IPS-NIHi7 (cell line): Measurements from ENCODE around the gene MARCHF2.

Experiments
- DNase-seq: peaks from one replicate; pipeline ENCODE4 v3.0.0; 2012; ENCODE audit warnings: mixed read lengths; ENCODE audit errors: extremely low spot score

Gene MARCHF2

GRCh38 chr19:8453616-8454015 lies 40.5 kb downstream of the MARCHF2 start:
- no peak for DNase-seq

- no peak for DNase-seq
Observed at GRCh38 chr19:8454218-8454617, 41.1 kb downstream of the MARCHF2 start.

GRCh38 chr19:8455018-8455417 lies 41.9 kb downstream of the MARCHF2 start:
- DNase-seq, result no peak

- DNase-seq, result peak; percentile 65
Observed at GRCh38 chr19:8456064-8456463, 43.0 kb downstream of the MARCHF2 start.

GRCh38 chr19:8457209-8457608 lies 44.1 kb downstream of the MARCHF2 start:
- DNase-seq, result no peak

GRCh38 chr19:8457827-8458226 lies 44.7 kb downstream of the MARCHF2 start:
- no peak for DNase-seq

- DNase-seq, result no peak
Observed at GRCh38 chr19:8458380-8458779, 45.3 kb downstream of the MARCHF2 start.

GRCh38 chr19:8459095-8459494 lies 46.0 kb downstream of the MARCHF2 start:
- DNase-seq, result no peak

- no peak for DNase-seq
Observed at GRCh38 chr19:8459520-8460270, 46.6 kb downstream of the MARCHF2 start.

- no peak for DNase-seq
Observed at GRCh38 chr19:8460516-8461298, 47.6 kb downstream of the MARCHF2 start.

- DNase-seq, result no peak
Observed at GRCh38 chr19:8461376-8461775, 48.3 kb downstream of the MARCHF2 start.

- DNase-seq, result no peak
Observed at GRCh38 chr19:8461891-8462290, 48.8 kb downstream of the MARCHF2 start.

- DNase-seq, result no peak
Observed at GRCh38 chr19:8462571-8462970, 49.5 kb downstream of the MARCHF2 start.

GRCh38 chr19:8463365-8463764 lies 50.3 kb downstream of the MARCHF2 start:
- no peak for DNase-seq

GRCh38 chr19:8466018-8466417 lies 52.9 kb downstream of the MARCHF2 start:
- DNase-seq, result no peak

GRCh38 chr19:8468124-8468523 lies 55.0 kb downstream of the MARCHF2 start:
- DNase-seq, result no peak

- no peak for DNase-seq
Observed at GRCh38 chr19:8468761-8469373, 55.8 kb downstream of the MARCHF2 start.

- no peak for DNase-seq
Observed at GRCh38 chr19:8469613-8470368, 56.7 kb downstream of the MARCHF2 start.

- DNase-seq, result no peak
Observed at GRCh38 chr19:8473648-8474476, 60.8 kb downstream of the MARCHF2 start.

- DNase-seq, result no peak
Observed at GRCh38 chr19:8475005-8475404, 61.9 kb downstream of the MARCHF2 start.

- DNase-seq, result no peak
Observed at GRCh38 chr19:8476524-8476923, 63.4 kb downstream of the MARCHF2 start.
